Right lobe of liver (tissue), 6 donors: ENCODE measurements around the gene SUMF2. TPM values are rescaled to one million over a fixed set of nuclear protein-coding genes. Genes with fewer than 3 reads are reported as not detected.
A peak's percentile ranks its signal among the peaks of the same experiment; 100 is the strongest.
"Not testable (repeated sequence)": the region's sequence is repeated elsewhere in the genome, so short reads cannot be mapped to it uniquely, and the experiment has no call there.

Source experiments
- ATAC-seq, 4 donors: fragments of 200-7000 bp; cut with Tn5 transposase; one replicate each; pipeline ENCODE4 v1.9.1; 2020; ENCODE audit warnings: mild to moderate bottlenecking in 4 of 4, moderate library complexity in 4 of 4
- DNase-seq, 3 donors: peaks; one replicate each; pipeline ENCODE4 v3.0.0-alpha.2; 2020
- H3K27ac ChIP-seq, 3 donors: fragments of 200-600 bp; one replicate each; pipeline ENCODE4 v1.8.0; 2022
- H3K27me3 ChIP-seq, 2 donors: fragments of 200-600 bp; one replicate each; pipeline ENCODE4 v1.8.0; 2022
- H3K36me3 ChIP-seq, 4 donors: fragments of 200-600 bp; sonication (generic) in 1 of 4; one replicate each; pipeline versions ENCODE4 v1.5.1 to v1.8.0; 2017 to 2022; ENCODE audit warnings: control low read depth in 1 of 4
- H3K4me1 ChIP-seq, 4 donors: fragments of 200-600 bp; sonication (generic) in 1 of 4; one replicate each; pipeline versions ENCODE4 v1.5.1 to v1.8.0; 2017 to 2022; ENCODE audit warnings: control low read depth in 1 of 4
- H3K4me3 ChIP-seq, 3 donors: fragments of 200-600 bp; one replicate each; pipeline ENCODE4 v1.8.0; 2022
- H3K9me3 ChIP-seq, 4 donors: fragments of 200-600 bp; sonication (generic) in 1 of 4; one replicate each; pipeline versions ENCODE4 v1.5.1 to v1.8.0; 2017 to 2022; ENCODE audit warnings: control low read depth in 1 of 4
- CTCF ChIP-seq, 4 donors: fragments of 200-600 bp in 3 of 4; fragments of 450-650 bp in 1 of 4; IDR thresholded peaks; one replicate each; pipeline versions ENCODE4 v1.5.1 to v1.8.0; 2016 to 2022; ENCODE audit warnings: antibody characterized with exemption in 4 of 4, mild to moderate bottlenecking in 2 of 4
- POLR2A ChIP-seq: fragments of 450-650 bp; IDR thresholded peaks from one replicate; pipeline ENCODE4 v1.6.1; 2017; ENCODE audit warnings: antibody characterized with exemption, mild to moderate bottlenecking
- WGBS: methylation state at CpG from one replicate; pipeline ENCODE4 v1.1.6; 2018; ENCODE audit warnings: low coverage, low lambda C conversion rate; ENCODE audit not compliant: insufficient coverage; ENCODE audit errors: missing lambda C conversion rate; 5-methylcytosine and 5-hydroxymethylcytosine counted together
- intact Hi-C, 2 donors: fragments of 100-400 bp; cut with DNase I; formaldehyde crosslinking; loops; one replicate each; pipeline versions ENCODE4 v1.11.2 to v1.14.1; 2022
- total RNA-seq, 6 experiments: library from RNA; depleted of rRNA in 2 of 6; stranded (reverse); fragments of >200 nt in 2 of 6; fragmentation: NEBNext Ultra II Directional in 3 of 6; extraction: Animal tissue kit (Norgen Biotek cat#: 25700) in 3 of 6; gene quantifications; one replicate each; pipeline versions ENCODE4 v1.1.0 to v1.2.4, GENCODE V29; 2016 to 2023
- donor health status: DM: no; HTN: yes; CAD: no.
- donor health status: DM: no; HTN: no; CAD: no.
- donor health status: DM: no; HTN: no; CAD: no.
- donor health status: DM: no; HTN: yes; CAD: no.
- donor health status: DM: no; HTN: yes; CAD: no.

The SUMF2 gene
- total RNA-seq, 6 experiments from 2014 or later = 76.9 to 92.4 (median 86.5) TPM

- intact Hi-C loops = no loop called here
- TF ChIP-seq POLR2A (no peak), CTCF (IDR thresholded peaks at IDR 0.05) (no peak)
- H3K27me3 ChIP-seq = no peaks in the 10 kb centered on the region
- peak in 1 of 4 donors; percentile 33 for ATAC-seq
- WGBS = 55% methylated on average over 3 of the region's 3 CpGs
- no peaks in the 10 kb centered on the region for H3K4me1 ChIP-seq
- peak in 1 of 3 donors; percentile 12 for DNase-seq
- peaks cover 0 to 5% (median 0%) of the 10 kb centered on the region in 4 donors for H3K36me3 ChIP-seq
- H3K4me3 ChIP-seq = no peak overlapping the region
- H3K9me3 ChIP-seq = no peaks in the 10 kb centered on the region
- no peak overlapping the region for H3K27ac ChIP-seq
Observed at GRCh38 chr7:56040730-56041129, 23.4 kb upstream of the SUMF2 start.

- intact Hi-C loops, H3K27me3 ChIP-seq, H3K4me3 ChIP-seq, ATAC-seq, H3K9me3 ChIP-seq, H3K27ac ChIP-seq, H3K36me3 ChIP-seq: not testable (repeated sequence)
- peaks cover 0 to 32% (median 14%) of the 10 kb centered on the region in 4 donors for H3K4me1 ChIP-seq
- 95% methylated on average over 2 of the region's 2 CpGs for WGBS
- peak in 1 of 3 donors; percentile 12 for DNase-seq
Observed at GRCh38 chr7:56045758-56046157, 18.3 kb upstream of the SUMF2 start.

GRCh38 chr7:56046721-56047445 is 17.2 kb upstream of the SUMF2 start:
- H3K27me3 ChIP-seq = no peaks in the 10 kb centered on the region

GRCh38 chr7:56047446-56048116 is 16.5 kb upstream of the SUMF2 start:
- peak in 1 of 3 donors; percentile 44 for DNase-seq
- 21% methylated on average over 11 of the region's 11 CpGs for WGBS
- H3K9me3 ChIP-seq, H3K36me3 ChIP-seq, H3K27me3 ChIP-seq, H3K4me3 ChIP-seq, intact Hi-C loops: not testable (repeated sequence)
- peaks cover 0 to 37% (median 14%) of the 10 kb centered on the region in 4 donors for H3K4me1 ChIP-seq
- peak overlapping the region; percentile 53 to 72 (median 57) for H3K27ac ChIP-seq
- peak in 1 of 4 donors; percentile 1 for ATAC-seq

More at GRCh38 chr7:56046721-56047445, 17.2 kb upstream of the SUMF2 start:
- DNase-seq (peak in 1 of 3 donors; percentile 16), ATAC-seq (no peak)
- peak overlapping the region; percentile 53 to 72 (median 57) for H3K27ac ChIP-seq
- peaks cover 0 to 5% (median 0%) of the 10 kb centered on the region in 4 donors for H3K36me3 ChIP-seq
- H3K4me3 ChIP-seq = no peak overlapping the region
- intact Hi-C loops = no loop called here
- H3K4me1 ChIP-seq = peaks cover 0 to 32% (median 14%) of the 10 kb centered on the region in 4 donors
- WGBS = 38% methylated on average over 5 of the region's 5 CpGs
- TF ChIP-seq POLR2A (no peak), CTCF (IDR thresholded peaks at IDR 0.05) (no peak)
- H3K9me3 ChIP-seq = no peaks in the 10 kb centered on the region

GRCh38 chr7:56048245-56048644 is 15.8 kb upstream of the SUMF2 start:
- Histone ChIP-seq H3K27ac (peak overlapping the region; percentile 53 to 72 (median 57)), H3K4me1 (peaks cover 0 to 44% (median 14%) of the 10 kb centered on the region in 4 donors), H3K4me3 (no peak overlapping the region), H3K9me3 (no peaks in the 10 kb centered on the region), H3K36me3 (peaks cover 0 to under 1% (median 0%) of the 10 kb centered on the region in 4 donors), H3K27me3 (no peaks in the 10 kb centered on the region)
- ATAC-seq (no peak), DNase-seq (no peak)
- TF ChIP-seq CTCF (IDR thresholded peaks at IDR 0.05) = no peak
- no peak for TF ChIP-seq POLR2A
- intact Hi-C loops = no loop called here
- 89% methylated on average over 1 of the region's 1 CpG for WGBS

- Histone ChIP-seq H3K27ac (peak overlapping the region in 2 of 3 donors; percentile 20 to 72), H3K4me1 (peaks cover 0 to 44% (median 14%) of the 10 kb centered on the region in 4 donors)
- H3K9me3 ChIP-seq, H3K36me3 ChIP-seq, H3K4me3 ChIP-seq, intact Hi-C loops, H3K27me3 ChIP-seq: not testable (repeated sequence)
- 30% methylated on average over 8 of the region's 8 CpGs for WGBS
- DNase-seq (peak; percentile 54 to 77 (median 67)), ATAC-seq (peak in 2 of 4 donors; percentile 4 to 5)
Observed at GRCh38 chr7:56048763-56049162, 15.3 kb upstream of the SUMF2 start.
